Measurements from ENCODE around the gene KCNRG. TPM values are rescaled to one million over a fixed set of nuclear protein-coding genes. Genes with fewer than 3 reads are reported as not detected.

KCNRG gene
- total RNA-seq, 5 donors from 2014 or later (not counting 1 experiment from before 2014, with no cell fraction given): 0.47 to 1.5 (median 0.75) TPM

DNA sequence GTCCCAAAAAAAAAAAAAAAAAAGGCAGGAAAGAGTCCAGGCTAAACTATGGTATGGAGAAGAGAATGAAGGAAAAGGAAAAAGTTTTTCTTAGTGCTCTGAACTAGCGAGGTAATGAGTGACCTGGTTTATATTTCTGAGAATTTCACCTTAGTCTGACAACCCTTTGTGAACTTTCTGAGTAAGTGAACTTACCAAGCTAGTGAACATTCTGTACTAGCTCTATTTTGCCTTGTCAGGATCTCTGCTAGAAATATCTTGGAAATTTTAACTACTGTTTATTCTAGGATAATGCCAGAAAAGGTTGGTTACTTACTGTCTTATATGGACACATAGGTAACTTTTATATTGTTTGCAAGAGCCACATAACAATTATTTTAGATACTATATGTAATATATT, 14.0 kb upstream of the KCNRG start:
- Histone ChIP-seq H3K4me1 (ENCODE audit: control insufficient read depth in 1 of 2, extremely low read depth in 1 of 2, insufficient read depth in 2 of 2, low read length in 2 of 2) (peaks cover 25 to 41% of the 10 kb centered on the region in 2 experiments), H3K27ac (ENCODE audit: low read length) (no peak overlapping the region), H3K4me3 (ENCODE audit: control insufficient read depth in 1 of 2, extremely low read depth in 1 of 2, low read length in 1 of 2) (no peak overlapping the region), H3K36me3 (ENCODE audit: control insufficient read depth in 2 of 2, extremely low read depth in 1 of 2, insufficient read depth in 1 of 2, low read length in 1 of 2) (peaks cover 0 to 27% of the 10 kb centered on the region in 2 donors), H3K27me3 (replicated peaks in 1 of 2; ENCODE audit: control insufficient read depth in 2 of 2, extremely low read depth in 1 of 2, insufficient read depth in 2 of 2, low read length in 1 of 2) (no peaks in the 10 kb centered on the region), H3K9me3 (no peaks in the 10 kb centered on the region)
- H3K27ac Mint-ChIP-seq: no peak overlapping the region
- H3K4me3 Mint-ChIP-seq: peak overlapping the region in 1 of 3 donors; percentile 27
- CTCF ChIA-PET: interaction anchor here in 1 of 2 donors (0.7 to 1.0 kb wide), 2 partner anchors 83 to 94 kb away, joined by 4 to 7 read pairs; no protein-coding TSS in a partner anchor
- DNase-seq (no peak), ATAC-seq (replicated peaks in 1 of 4) (no peak)
- 67% methylated on average over 1 of the region's 1 CpG for WGBS (ENCODE audit: insufficient coverage)
- peaks cover 32% of the 10 kb centered on the region for H3K36me3 Mint-ChIP-seq
- H3K4me1 Mint-ChIP-seq: peaks cover 53 to 74% (median 72%) of the 10 kb centered on the region in 3 donors
- POLR2A ChIA-PET: interaction anchor here (0.6 to 0.8 kb wide), 4 partner anchors 27 to 1448 kb away, joined by 3 to 9 read pairs (median 6); no protein-coding TSS in a partner anchor
- no peaks in the 10 kb centered on the region for H3K9me3 Mint-ChIP-seq
- no peaks in the 10 kb centered on the region for H3K27me3 Mint-ChIP-seq

DNA sequence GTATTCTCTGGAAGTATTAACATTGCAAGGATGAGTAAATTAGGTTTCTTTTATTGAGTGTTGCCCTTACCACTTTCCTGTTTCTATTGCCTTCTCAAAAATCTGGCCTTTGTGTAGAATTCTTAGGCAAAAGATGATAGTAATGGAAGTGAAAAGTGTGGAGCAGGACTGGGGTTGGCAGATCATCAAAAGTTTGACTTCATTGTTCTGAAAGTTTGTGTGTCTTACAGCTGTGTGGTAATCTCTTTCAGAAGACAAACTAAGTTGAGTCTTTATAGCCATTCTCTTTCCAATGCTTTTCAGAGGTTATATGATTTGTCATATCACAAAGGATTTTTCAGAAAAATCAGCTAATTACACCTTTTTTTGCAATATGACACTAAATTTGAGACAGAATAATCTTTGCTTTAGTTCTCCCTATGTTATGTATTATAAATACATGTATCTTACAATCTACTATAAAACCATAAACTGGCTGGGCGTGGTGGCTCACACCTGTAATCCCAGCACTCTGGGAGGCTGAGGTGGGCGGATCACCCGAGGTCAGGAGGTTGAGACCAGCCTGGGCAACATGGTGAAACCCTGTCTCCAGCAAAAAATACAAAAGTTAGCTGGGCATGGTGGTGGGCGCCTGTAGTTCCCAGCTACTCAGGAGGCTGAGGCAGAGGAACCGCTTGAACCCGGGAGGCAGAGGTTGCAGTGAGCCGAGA, 8.7 kb upstream of the KCNRG start:
- ChIA-PET POLR2A (interaction anchor here in 1 of 2 donors (0.6 kb wide), 2 partner anchors 542 to 1650 kb away, joined by 3 read pairs; no protein-coding TSS in a partner anchor), CTCF (interaction anchor here in 1 of 2 donors (0.7 to 1.3 kb wide), 3 partner anchors 59 to 657 kb away, joined by 3 to 6 read pairs (median 4); no protein-coding TSS in a partner anchor)
- Histone ChIP-seq H3K27me3 (replicated peaks in 1 of 2; ENCODE audit: control insufficient read depth in 2 of 2, extremely low read depth in 1 of 2, insufficient read depth in 2 of 2, low read length in 1 of 2) (no peaks in the 10 kb centered on the region), H3K36me3 (ENCODE audit: control insufficient read depth in 2 of 2, extremely low read depth in 1 of 2, insufficient read depth in 1 of 2, low read length in 1 of 2) (peaks cover 0 to 10% of the 10 kb centered on the region in 2 donors), H3K4me1 (ENCODE audit: control insufficient read depth in 1 of 2, extremely low read depth in 1 of 2, insufficient read depth in 2 of 2, low read length in 2 of 2) (peaks cover 3 to 21% of the 10 kb centered on the region in 2 experiments), H3K4me3 (ENCODE audit: control insufficient read depth in 1 of 2, extremely low read depth in 1 of 2, low read length in 1 of 2) (no peak overlapping the region), H3K9me3 (no peaks in the 10 kb centered on the region), H3K27ac (ENCODE audit: low read length) (no peak overlapping the region)
- no peaks in the 10 kb centered on the region for H3K9me3 Mint-ChIP-seq
- ATAC-seq (replicated peaks in 1 of 4) (no peak), DNase-seq (no peak)
- no peak overlapping the region for H3K4me3 Mint-ChIP-seq
- WGBS (ENCODE audit: insufficient coverage): 88% methylated on average over 2 of the region's 7 CpGs
- peak overlapping the region; percentile 7 to 24 for H3K27ac Mint-ChIP-seq
- H3K27me3 Mint-ChIP-seq: no peaks in the 10 kb centered on the region
- H3K36me3 Mint-ChIP-seq: peaks cover 36% of the 10 kb centered on the region
- H3K4me1 Mint-ChIP-seq: peaks cover 37 to 54% (median 49%) of the 10 kb centered on the region in 3 donors

DNA sequence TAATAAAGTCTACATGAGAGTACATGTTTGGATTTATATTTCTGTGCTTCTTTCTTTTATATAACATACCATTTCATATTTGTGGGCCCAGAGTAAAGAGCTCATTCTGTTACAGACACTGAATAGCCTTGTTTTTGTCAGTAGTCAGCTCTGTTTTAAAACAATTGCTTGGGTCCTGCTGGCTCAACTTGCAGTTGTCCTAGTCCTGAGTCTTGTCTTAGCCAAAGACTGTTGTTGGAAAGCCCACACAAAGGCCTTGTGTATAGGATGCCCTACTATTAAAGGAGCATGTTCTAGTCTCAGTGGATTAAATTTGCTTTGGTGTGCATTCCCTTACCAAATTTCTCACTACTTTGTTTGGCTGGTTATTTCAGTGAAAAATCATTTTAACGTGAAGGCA, 3.8 kb upstream of the KCNRG start:
- Histone ChIP-seq H3K27me3 (replicated peaks in 1 of 2; ENCODE audit: control insufficient read depth in 2 of 2, extremely low read depth in 1 of 2, insufficient read depth in 2 of 2, low read length in 1 of 2) (no peaks in the 10 kb centered on the region), H3K4me3 (ENCODE audit: control insufficient read depth in 1 of 2, extremely low read depth in 1 of 2, low read length in 1 of 2) (no peak overlapping the region), H3K36me3 (ENCODE audit: control insufficient read depth in 2 of 2, extremely low read depth in 1 of 2, insufficient read depth in 1 of 2, low read length in 1 of 2) (peaks cover 0 to 18% of the 10 kb centered on the region in 2 donors), H3K9me3 (no peaks in the 10 kb centered on the region), H3K4me1 (ENCODE audit: control insufficient read depth in 1 of 2, extremely low read depth in 1 of 2, insufficient read depth in 2 of 2, low read length in 2 of 2) (peaks cover 0 to 2% of the 10 kb centered on the region in 2 experiments), H3K27ac (ENCODE audit: low read length) (no peak overlapping the region)
- Mint-ChIP-seq H3K4me1 (peaks cover 35 to 54% (median 46%) of the 10 kb centered on the region in 3 donors), H3K4me3 (no peak overlapping the region), H3K27me3 (no peaks in the 10 kb centered on the region), H3K9me3 (no peaks in the 10 kb centered on the region), H3K27ac (peak overlapping the region in 1 of 2 donors; percentile 3), H3K36me3 (peaks cover 48% of the 10 kb centered on the region)
- ChIA-PET POLR2A (interaction anchor here (0.5 to 0.6 kb wide), 3 partner anchors 12 to 735 kb away, joined by 3 to 4 read pairs (median 4); no protein-coding TSS in a partner anchor), CTCF (no interaction called here)
- no CpG with 5 or more reads among the region's 1 CpG for WGBS (ENCODE audit: insufficient coverage)
- no peak for ATAC-seq (replicated peaks in 1 of 4)
- DNase-seq: no peak

DNA sequence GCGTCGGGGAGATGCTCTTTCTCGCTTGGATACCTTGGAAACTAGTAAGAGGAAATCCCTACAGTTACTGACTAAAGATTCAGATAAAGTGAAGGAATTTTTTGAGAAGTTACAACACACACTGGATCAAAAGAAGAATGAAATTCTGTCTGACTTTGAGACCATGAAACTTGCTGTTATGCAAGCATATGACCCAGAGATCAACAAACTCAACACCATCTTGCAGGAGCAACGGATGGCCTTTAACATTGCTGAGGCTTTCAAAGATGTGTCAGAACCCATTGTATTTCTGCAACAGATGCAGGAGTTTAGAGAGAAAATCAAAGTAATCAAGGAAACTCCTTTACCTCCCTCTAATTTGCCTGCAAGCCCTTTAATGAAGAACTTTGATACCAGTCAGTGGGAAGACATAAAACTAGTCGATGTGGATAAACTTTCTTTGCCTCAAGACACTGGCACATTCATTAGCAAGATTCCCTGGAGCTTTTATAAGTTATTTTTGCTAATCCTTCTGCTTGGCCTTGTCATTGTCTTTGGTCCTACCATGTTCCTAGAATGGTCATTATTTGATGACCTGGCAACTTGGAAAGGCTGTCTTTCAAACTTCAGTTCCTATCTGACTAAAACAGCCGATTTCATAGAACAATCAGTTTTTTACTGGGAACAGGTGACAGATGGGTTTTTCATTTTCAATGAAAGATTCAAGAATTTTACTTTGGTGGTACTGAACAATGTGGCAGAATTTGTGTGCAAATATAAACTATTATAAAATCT, 2.7 kb upstream of the KCNRG start:
- Mint-ChIP-seq H3K36me3 (peaks cover 47% of the 10 kb centered on the region), H3K4me1 (peaks cover 37 to 57% (median 49%) of the 10 kb centered on the region in 3 donors), H3K27me3 (no peaks in the 10 kb centered on the region), H3K4me3 (no peak overlapping the region), H3K9me3 (no peaks in the 10 kb centered on the region), H3K27ac (peak overlapping the region; percentile 29 to 64)
- H3K27me3 ChIP-seq (replicated peaks in 1 of 2; ENCODE audit: control insufficient read depth in 2 of 2, extremely low read depth in 1 of 2, insufficient read depth in 2 of 2, low read length in 1 of 2): no peaks in the 10 kb centered on the region
- no peak overlapping the region for H3K27ac ChIP-seq (ENCODE audit: low read length)
- H3K4me1 ChIP-seq (ENCODE audit: control insufficient read depth in 1 of 2, extremely low read depth in 1 of 2, insufficient read depth in 2 of 2, low read length in 2 of 2): peaks cover 0 to 2% of the 10 kb centered on the region in 2 experiments
- DNase-seq (no peak), ATAC-seq (replicated peaks in 1 of 4) (no peak)
- no peaks in the 10 kb centered on the region for H3K9me3 ChIP-seq
- WGBS (ENCODE audit: insufficient coverage): 100% methylated on average over 1 of the region's 6 CpGs
- H3K4me3 ChIP-seq (ENCODE audit: control insufficient read depth in 1 of 2, extremely low read depth in 1 of 2, low read length in 1 of 2): no peak overlapping the region
- H3K36me3 ChIP-seq (ENCODE audit: control insufficient read depth in 2 of 2, extremely low read depth in 1 of 2, insufficient read depth in 1 of 2, low read length in 1 of 2): peaks cover 0 to 18% of the 10 kb centered on the region in 2 donors
- ChIA-PET CTCF (no interaction called here), POLR2A (interaction anchor here in 1 of 2 donors (0.5 kb wide), 1 partner anchor 556 kb away, joined by 3 read pairs; no protein-coding TSS in a partner anchor)

DNA sequence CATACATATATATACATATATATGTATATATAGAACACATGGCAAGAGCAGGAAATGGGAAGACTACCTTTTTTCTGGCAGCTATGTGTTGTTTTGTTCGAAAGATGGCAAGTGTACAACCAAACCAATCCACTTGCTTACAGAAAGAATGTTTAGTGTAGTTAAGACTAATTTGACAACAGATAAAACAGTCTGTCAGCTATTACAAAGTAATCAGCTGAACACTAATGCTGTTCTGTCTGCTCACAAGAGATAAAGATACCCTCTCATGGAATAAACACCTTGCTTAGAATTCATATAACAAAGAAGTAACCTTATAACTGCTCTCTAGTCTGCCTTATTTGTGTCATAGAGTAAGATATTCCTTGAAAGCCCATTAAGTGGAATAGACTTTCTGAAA, 858 bp upstream of the KCNRG start:
- CTCF ChIA-PET: interaction anchor here (0.7 to 1.3 kb wide), 5 partner anchors 17 to 223 kb away, joined by 3 to 8 read pairs (median 6); partner anchors contain the start of gene TRIM13 (in 1 of the 2)
- H3K27ac Mint-ChIP-seq: peak overlapping the region; percentile 41 to 47
- Histone ChIP-seq H3K9me3 (no peaks in the 10 kb centered on the region), H3K4me1 (ENCODE audit: control insufficient read depth in 1 of 2, extremely low read depth in 1 of 2, insufficient read depth in 2 of 2, low read length in 2 of 2) (no peaks in the 10 kb centered on the region), H3K27me3 (replicated peaks in 1 of 2; ENCODE audit: control insufficient read depth in 2 of 2, extremely low read depth in 1 of 2, insufficient read depth in 2 of 2, low read length in 1 of 2) (no peaks in the 10 kb centered on the region), H3K36me3 (ENCODE audit: control insufficient read depth in 2 of 2, extremely low read depth in 1 of 2, insufficient read depth in 1 of 2, low read length in 1 of 2) (peaks cover 0 to 23% of the 10 kb centered on the region in 2 donors), H3K4me3 (ENCODE audit: control insufficient read depth in 1 of 2, extremely low read depth in 1 of 2, low read length in 1 of 2) (no peak overlapping the region), H3K27ac (ENCODE audit: low read length) (no peak overlapping the region)
- peaks cover 37 to 59% (median 52%) of the 10 kb centered on the region in 3 donors for H3K4me1 Mint-ChIP-seq
- WGBS (ENCODE audit: insufficient coverage): no CpG with 5 or more reads among the region's 1 CpG
- H3K36me3 Mint-ChIP-seq: peaks cover 55% of the 10 kb centered on the region
- no peaks in the 10 kb centered on the region for H3K27me3 Mint-ChIP-seq
- H3K9me3 Mint-ChIP-seq: no peaks in the 10 kb centered on the region
- DNase-seq: no peak
- POLR2A ChIA-PET: interaction anchor here in 1 of 2 donors (0.7 kb wide), 1 partner anchor 107 kb away, joined by 3 read pairs; no protein-coding TSS in a partner anchor
- no peak overlapping the region for H3K4me3 Mint-ChIP-seq
- no peak for ATAC-seq (replicated peaks in 1 of 4)

DNA sequence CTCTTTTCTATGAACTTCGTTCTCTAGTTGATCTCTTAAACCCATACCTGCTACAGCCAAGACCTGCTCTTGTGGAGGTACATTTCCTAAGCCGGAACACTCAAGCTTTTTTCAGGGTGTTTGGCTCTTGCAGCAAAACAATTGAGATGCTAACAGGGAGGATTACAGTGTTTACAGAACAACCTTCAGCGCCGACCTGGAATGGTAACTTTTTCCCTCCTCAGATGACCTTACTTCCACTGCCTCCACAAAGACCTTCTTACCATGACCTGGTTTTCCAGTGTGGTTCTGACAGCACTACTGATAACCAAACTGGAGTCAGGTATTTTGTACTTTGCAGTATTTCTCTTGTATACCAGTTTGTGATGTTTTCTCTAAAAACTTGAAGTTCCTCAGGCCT, 506 bp downstream of the KCNRG start:
- Mint-ChIP-seq H3K36me3 (peaks cover 52% of the 10 kb centered on the region), H3K4me1 (peaks cover 30 to 52% (median 48%) of the 10 kb centered on the region in 3 donors), H3K9me3 (no peaks in the 10 kb centered on the region), H3K4me3 (no peak overlapping the region), H3K27ac (peak overlapping the region; percentile 60 to 87), H3K27me3 (no peaks in the 10 kb centered on the region)
- peaks cover 0 to 21% of the 10 kb centered on the region in 2 donors for H3K36me3 ChIP-seq (ENCODE audit: control insufficient read depth in 2 of 2, extremely low read depth in 1 of 2, insufficient read depth in 1 of 2, low read length in 1 of 2)
- 100% methylated on average over 1 of the region's 4 CpGs for WGBS (ENCODE audit: insufficient coverage)
- no peak for DNase-seq
- POLR2A ChIA-PET: no interaction called here
- no peak overlapping the region for H3K27ac ChIP-seq (ENCODE audit: low read length)
- no peaks in the 10 kb centered on the region for H3K4me1 ChIP-seq (ENCODE audit: control insufficient read depth in 1 of 2, extremely low read depth in 1 of 2, insufficient read depth in 2 of 2, low read length in 2 of 2)
- ATAC-seq (replicated peaks in 1 of 4): no peak
- no peaks in the 10 kb centered on the region for H3K9me3 ChIP-seq
- no peaks in the 10 kb centered on the region for H3K27me3 ChIP-seq (replicated peaks in 1 of 2; ENCODE audit: control insufficient read depth in 2 of 2, extremely low read depth in 1 of 2, insufficient read depth in 2 of 2, low read length in 1 of 2)
- H3K4me3 ChIP-seq (ENCODE audit: control insufficient read depth in 1 of 2, extremely low read depth in 1 of 2, low read length in 1 of 2): no peak overlapping the region
- CTCF ChIA-PET: no interaction called here
